ENCODE results near the gene ACACB.

ACACB gene

DNA sequence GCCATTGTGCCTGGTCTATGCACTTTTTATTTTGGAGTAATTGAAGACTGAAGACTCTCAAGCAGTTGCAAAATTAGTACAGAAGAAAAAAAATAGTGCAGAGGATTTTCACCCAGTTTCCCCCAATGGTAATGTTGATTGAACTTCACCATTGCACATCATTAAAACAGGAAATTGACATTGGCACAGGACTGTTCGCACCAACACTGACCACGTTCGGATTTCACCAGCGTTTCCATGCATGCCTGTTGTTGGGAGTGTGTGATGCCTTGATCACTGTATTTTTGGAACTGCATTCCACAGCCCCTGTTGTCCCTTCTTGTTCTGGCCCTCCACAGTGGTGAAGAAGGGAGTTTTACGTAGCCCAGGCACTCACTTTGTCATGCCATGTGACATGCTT lies 125.5 kb downstream of the ACACB start:
- H3K27me3 ChIP-seq (ENCODE audit: insufficient read depth, low read length) = no peaks in the 10 kb centered on the region
- H3K79me2 ChIP-seq (ENCODE audit: insufficient read depth, low read length) = no peaks in the 10 kb centered on the region
- no peak overlapping the region for H2AFZ ChIP-seq (ENCODE audit: low read length)
- H4K20me1 ChIP-seq (ENCODE audit: insufficient read depth, low read length) = no peaks in the 10 kb centered on the region
- TF ChIP-seq EZH2 (IDR thresholded peaks at IDR 0.05; ENCODE audit: borderline replicate concordance, low read length) (no peak), CTCF (IDR thresholded peaks at IDR 0.05; ENCODE audit: low read length) (no peak)
- H3K27ac ChIP-seq (ENCODE audit: low read depth, low read length, poor library complexity, severe bottlenecking) = no peak overlapping the region
- H3K4me1 ChIP-seq (ENCODE audit: insufficient read depth, low read length, severe bottlenecking) = no peaks in the 10 kb centered on the region
- no peak overlapping the region for H3K4me3 ChIP-seq (ENCODE audit: low read depth, low read length, poor library complexity, severe bottlenecking)
- H3K36me3 ChIP-seq (ENCODE audit: insufficient read depth, low read length) = no peaks in the 10 kb centered on the region
- no peak overlapping the region for H3K4me2 ChIP-seq (ENCODE audit: low read length)
- H3K9ac ChIP-seq (ENCODE audit: low read length) = no peak overlapping the region
- no peaks in the 10 kb centered on the region for H3K9me2 ChIP-seq (ENCODE audit: low read depth, low read length)
- H3F3A ChIP-seq (ENCODE audit: insufficient read depth, low read length) = no peaks in the 10 kb centered on the region
- no peaks in the 10 kb centered on the region for H3K9me3 ChIP-seq (ENCODE audit: low read length)

- Histone ChIP-seq H3K4me2 (ENCODE audit: low read length) (no peak overlapping the region), H3K9me2 (ENCODE audit: low read depth, low read length) (no peaks in the 10 kb centered on the region), H3K27me3 (ENCODE audit: insufficient read depth, low read length) (no peaks in the 10 kb centered on the region), H3F3A (ENCODE audit: insufficient read depth, low read length) (no peaks in the 10 kb centered on the region), H3K36me3 (ENCODE audit: insufficient read depth, low read length) (no peaks in the 10 kb centered on the region), H3K79me2 (ENCODE audit: insufficient read depth, low read length) (no peaks in the 10 kb centered on the region), H3K4me3 (ENCODE audit: low read depth, low read length, poor library complexity, severe bottlenecking) (no peak overlapping the region), H3K4me1 (ENCODE audit: insufficient read depth, low read length, severe bottlenecking) (no peaks in the 10 kb centered on the region), H4K20me1 (ENCODE audit: insufficient read depth, low read length) (no peaks in the 10 kb centered on the region), H3K9me3 (ENCODE audit: low read length) (no peaks in the 10 kb centered on the region), H3K9ac (ENCODE audit: low read length) (no peak overlapping the region), H3K27ac (ENCODE audit: low read depth, low read length, poor library complexity, severe bottlenecking) (no peak overlapping the region), H2AFZ (ENCODE audit: low read length) (no peak overlapping the region)
- TF ChIP-seq CTCF (IDR thresholded peaks at IDR 0.05; ENCODE audit: low read length) = no peak
- TF ChIP-seq EZH2 (IDR thresholded peaks at IDR 0.05; ENCODE audit: borderline replicate concordance, low read length) = no peak
These were observed 127.7 kb downstream of the ACACB start for GRCh38 chr12:109244073-109244472.

- H3K4me1 ChIP-seq (ENCODE audit: insufficient read depth, low read length, severe bottlenecking) = no peaks in the 10 kb centered on the region
- no peak for TF ChIP-seq CTCF (IDR thresholded peaks at IDR 0.05; ENCODE audit: low read length)
- no peak for TF ChIP-seq EZH2 (IDR thresholded peaks at IDR 0.05; ENCODE audit: borderline replicate concordance, low read length)
- no peak overlapping the region for H3K4me3 ChIP-seq (ENCODE audit: low read depth, low read length, poor library complexity, severe bottlenecking)
- H3F3A ChIP-seq (ENCODE audit: insufficient read depth, low read length) = no peaks in the 10 kb centered on the region
- no peak overlapping the region for H3K4me2 ChIP-seq (ENCODE audit: low read length)
- no peak overlapping the region for H3K27ac ChIP-seq (ENCODE audit: low read depth, low read length, poor library complexity, severe bottlenecking)
- H3K36me3 ChIP-seq (ENCODE audit: insufficient read depth, low read length) = no peaks in the 10 kb centered on the region
- H3K79me2 ChIP-seq (ENCODE audit: insufficient read depth, low read length) = no peaks in the 10 kb centered on the region
- H3K9ac ChIP-seq (ENCODE audit: low read length) = no peak overlapping the region
- no peaks in the 10 kb centered on the region for H3K9me2 ChIP-seq (ENCODE audit: low read depth, low read length)
- no peak overlapping the region for H2AFZ ChIP-seq (ENCODE audit: low read length)
- no peaks in the 10 kb centered on the region for H3K9me3 ChIP-seq (ENCODE audit: low read length)
- H4K20me1 ChIP-seq (ENCODE audit: insufficient read depth, low read length) = no peaks in the 10 kb centered on the region
- no peaks in the 10 kb centered on the region for H3K27me3 ChIP-seq (ENCODE audit: insufficient read depth, low read length)
These were observed 129.8 kb downstream of the ACACB start for GRCh38 chr12:109246221-109246620.

Data from OCI-LY1 (cell line).